ENCODE measurements around the gene MGAT3. TPM values are rescaled to one million over a fixed set of nuclear protein-coding genes. Genes with fewer than 3 reads are reported as not detected.

Gene MGAT3
- total RNA-seq, 1 donor from 2014 or later, result 12.8 TPM

DNA sequence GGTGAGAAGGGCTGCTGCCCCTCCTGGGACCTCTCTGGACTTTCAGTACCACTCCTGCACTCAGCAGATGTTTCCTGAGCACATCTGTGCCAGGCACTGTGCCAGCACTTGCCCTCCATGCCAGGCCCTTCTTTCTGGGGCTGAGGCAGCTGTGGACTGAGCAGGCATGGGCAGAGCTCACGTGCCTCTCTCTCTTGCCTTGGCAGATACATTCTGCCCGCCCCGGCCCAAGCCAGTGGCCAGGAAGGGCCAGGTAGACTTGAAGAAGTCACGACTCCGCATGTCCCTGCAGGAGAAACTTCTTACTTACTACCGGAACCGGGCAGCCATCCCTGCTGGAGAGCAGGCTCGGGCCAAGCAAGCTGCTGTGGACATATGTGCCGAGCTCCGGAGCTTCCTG lies 55.2 kb downstream of the MGAT3 start:
- Mint-ChIP-seq H3K27ac (ENCODE audit: unreplicated experiment) (no peak overlapping the region), H3K4me1 (ENCODE audit: low read depth, unreplicated experiment) (peaks cover 4% of the 10 kb centered on the region), H3K36me3 (ENCODE audit: unreplicated experiment) (peaks cover 5% of the 10 kb centered on the region), H3K27me3 (ENCODE audit: unreplicated experiment) (peaks cover 6% of the 10 kb centered on the region), H3K4me3 (ENCODE audit: unreplicated experiment) (no peak overlapping the region), H3K9me3 (ENCODE audit: unreplicated experiment) (no peaks in the 10 kb centered on the region)
- TF ChIP-seq, protein P1, sequence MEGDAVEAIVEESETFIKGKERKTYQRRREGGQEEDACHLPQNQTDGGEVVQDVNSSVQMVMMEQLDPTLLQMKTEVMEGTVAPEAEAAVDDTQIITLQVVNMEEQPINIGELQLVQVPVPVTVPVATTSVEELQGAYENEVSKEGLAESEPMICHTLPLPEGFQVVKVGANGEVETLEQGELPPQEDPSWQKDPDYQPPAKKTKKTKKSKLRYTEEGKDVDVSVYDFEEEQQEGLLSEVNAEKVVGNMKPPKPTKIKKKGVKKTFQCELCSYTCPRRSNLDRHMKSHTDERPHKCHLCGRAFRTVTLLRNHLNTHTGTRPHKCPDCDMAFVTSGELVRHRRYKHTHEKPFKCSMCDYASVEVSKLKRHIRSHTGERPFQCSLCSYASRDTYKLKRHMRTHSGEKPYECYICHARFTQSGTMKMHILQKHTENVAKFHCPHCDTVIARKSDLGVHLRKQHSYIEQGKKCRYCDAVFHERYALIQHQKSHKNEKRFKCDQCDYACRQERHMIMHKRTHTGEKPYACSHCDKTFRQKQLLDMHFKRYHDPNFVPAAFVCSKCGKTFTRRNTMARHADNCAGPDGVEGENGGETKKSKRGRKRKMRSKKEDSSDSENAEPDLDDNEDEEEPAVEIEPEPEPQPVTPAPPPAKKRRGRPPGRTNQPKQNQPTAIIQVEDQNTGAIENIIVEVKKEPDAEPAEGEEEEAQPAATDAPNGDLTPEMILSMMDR (IDR thresholded peaks at IDR 0.05; ENCODE audit: partially characterized antibody, unreplicated experiment), result no peak
- DNase-seq, result no peak

DNA sequence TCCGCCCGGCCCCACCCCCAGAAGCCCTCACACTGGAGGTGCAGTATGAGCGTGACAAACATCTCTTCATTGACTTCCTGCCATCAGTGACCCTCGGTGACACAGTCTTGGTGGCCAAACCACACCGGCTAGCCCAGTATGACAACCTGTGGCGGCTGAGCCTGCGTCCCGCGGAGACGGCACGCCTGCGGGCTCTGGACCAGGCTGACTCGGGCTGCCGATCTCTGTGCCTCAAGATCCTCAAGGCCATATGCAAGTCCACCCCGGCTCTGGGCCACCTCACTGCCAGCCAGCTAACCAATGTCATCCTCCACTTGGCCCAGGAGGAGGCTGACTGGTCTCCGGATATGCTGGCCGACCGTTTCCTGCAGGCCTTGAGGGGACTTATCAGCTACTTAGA lies 57.0 kb downstream of the MGAT3 start:
- Mint-ChIP-seq H3K36me3 (ENCODE audit: unreplicated experiment) (peaks cover 5% of the 10 kb centered on the region), H3K27ac (ENCODE audit: unreplicated experiment) (no peak overlapping the region), H3K4me1 (ENCODE audit: low read depth, unreplicated experiment) (peaks cover 6% of the 10 kb centered on the region), H3K27me3 (ENCODE audit: unreplicated experiment) (peaks cover 4% of the 10 kb centered on the region), H3K9me3 (ENCODE audit: unreplicated experiment) (no peaks in the 10 kb centered on the region), H3K4me3 (ENCODE audit: unreplicated experiment) (no peak overlapping the region)
- DNase-seq, result no peak
- TF ChIP-seq, protein P1 (IDR thresholded peaks at IDR 0.05; ENCODE audit: partially characterized antibody, unreplicated experiment), result no peak

DNA sequence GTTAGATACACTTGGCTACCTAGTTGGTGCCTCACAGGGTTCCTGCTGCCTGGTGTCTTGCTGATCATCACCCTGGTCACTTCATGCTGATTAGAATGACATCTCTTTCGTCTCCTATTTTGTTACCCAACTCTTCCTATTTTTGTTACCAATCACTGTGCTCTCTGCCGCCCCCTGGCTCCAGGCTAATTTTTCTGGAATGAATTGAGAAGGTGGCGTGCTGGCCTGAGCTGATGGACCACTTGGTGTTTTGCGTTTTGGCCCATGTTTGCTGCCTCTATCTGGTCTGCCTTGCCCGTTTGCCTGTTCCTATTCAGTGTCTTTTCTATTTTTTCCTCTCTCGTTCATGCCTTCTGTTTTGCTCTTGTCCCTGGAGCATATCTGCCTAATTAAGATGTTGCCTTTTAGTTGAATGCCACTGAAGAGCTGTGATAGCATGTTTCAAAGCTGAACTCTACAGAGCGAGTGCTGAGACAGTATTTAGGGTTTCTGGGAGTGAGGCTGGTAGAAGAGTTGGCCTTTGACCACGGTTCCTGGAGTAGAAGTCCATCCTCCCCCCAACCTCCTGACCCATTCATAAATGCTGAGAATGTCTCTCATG lies 57.7 kb downstream of the MGAT3 start:
- H3K27me3 Mint-ChIP-seq (ENCODE audit: unreplicated experiment), result peaks cover 6% of the 10 kb centered on the region
- no peak overlapping the region for H3K27ac Mint-ChIP-seq (ENCODE audit: unreplicated experiment)
- H3K4me1 Mint-ChIP-seq (ENCODE audit: low read depth, unreplicated experiment), result peaks cover 9% of the 10 kb centered on the region
- TF ChIP-seq, protein P1 (IDR thresholded peaks at IDR 0.05; ENCODE audit: partially characterized antibody, unreplicated experiment), result peak; percentile 79
- peaks cover 5% of the 10 kb centered on the region for H3K36me3 Mint-ChIP-seq (ENCODE audit: unreplicated experiment)
- DNase-seq, result peak; percentile 85
- peak overlapping the region; percentile 6 for H3K4me3 Mint-ChIP-seq (ENCODE audit: unreplicated experiment)
- no peaks in the 10 kb centered on the region for H3K9me3 Mint-ChIP-seq (ENCODE audit: unreplicated experiment)

DNA sequence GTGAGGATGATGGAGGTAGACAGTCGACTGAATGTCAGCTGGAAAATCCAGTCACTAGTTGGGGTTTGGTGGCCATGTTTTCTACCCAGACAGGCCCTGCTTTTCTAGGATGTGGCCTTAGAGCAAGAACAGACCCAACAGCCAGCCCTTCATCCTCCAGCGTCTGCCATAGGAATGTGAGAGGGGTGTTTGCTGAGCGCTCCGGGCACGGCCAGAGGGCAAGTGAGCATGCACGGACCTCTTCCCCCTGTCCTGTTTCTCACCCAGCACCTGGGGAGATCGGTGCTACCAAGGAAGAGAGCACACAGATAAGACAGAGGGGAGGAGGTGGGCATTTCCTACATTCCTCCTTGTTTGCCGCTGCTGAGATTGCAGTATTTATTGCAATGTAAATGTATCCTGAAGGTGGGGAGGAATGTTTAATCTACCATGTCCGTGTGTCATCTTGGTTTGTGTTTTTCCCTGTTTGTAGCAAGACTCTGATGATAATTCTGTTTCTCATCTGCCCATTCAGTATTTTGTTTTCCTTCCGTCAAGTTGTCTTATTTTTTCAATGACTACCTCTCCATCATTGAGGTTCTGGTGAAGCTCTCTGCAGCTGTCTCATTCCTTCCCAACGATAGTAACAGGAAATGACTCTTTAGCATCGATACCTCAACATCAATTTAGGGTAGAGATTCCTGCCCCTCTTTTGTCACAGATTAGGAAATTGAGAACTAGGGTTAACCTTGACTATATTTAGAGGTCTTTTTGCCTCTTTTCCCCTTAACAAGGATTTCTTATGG lies 58.6 kb downstream of the MGAT3 start:
- Mint-ChIP-seq H3K27ac (ENCODE audit: unreplicated experiment) (peak overlapping the region; percentile 6), H3K36me3 (ENCODE audit: unreplicated experiment) (peaks cover 5% of the 10 kb centered on the region), H3K4me3 (ENCODE audit: unreplicated experiment) (peak overlapping the region; percentile 18), H3K9me3 (ENCODE audit: unreplicated experiment) (peaks cover 3% of the 10 kb centered on the region), H3K27me3 (ENCODE audit: unreplicated experiment) (peaks cover 8% of the 10 kb centered on the region), H3K4me1 (ENCODE audit: low read depth, unreplicated experiment) (peaks cover 9% of the 10 kb centered on the region)
- TF ChIP-seq, protein P1 (IDR thresholded peaks at IDR 0.05; ENCODE audit: partially characterized antibody, unreplicated experiment), result no peak
- no peak for DNase-seq

DNA sequence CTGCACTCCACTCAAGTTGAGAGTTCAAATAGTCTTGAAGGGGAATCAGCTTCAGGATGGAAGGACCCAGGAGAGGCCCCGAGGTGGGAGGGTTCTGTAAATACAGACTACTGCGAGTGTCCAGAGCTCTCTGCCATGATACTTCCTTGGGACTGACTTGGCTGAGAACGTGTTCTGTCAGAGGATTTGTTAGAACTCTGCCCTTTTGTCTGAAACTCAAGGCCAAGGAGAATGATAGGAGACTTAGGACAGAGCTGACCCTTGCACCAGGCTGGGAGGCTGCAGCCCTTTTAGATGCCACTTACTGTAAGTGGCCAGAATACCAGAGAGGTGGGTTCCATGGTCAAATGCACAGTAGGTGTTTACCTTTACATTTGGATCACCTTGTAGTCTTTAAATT lies 60.7 kb downstream of the MGAT3 start:
- H3K27me3 Mint-ChIP-seq (ENCODE audit: unreplicated experiment), result peaks cover 13% of the 10 kb centered on the region
- peaks cover 14% of the 10 kb centered on the region for H3K36me3 Mint-ChIP-seq (ENCODE audit: unreplicated experiment)
- no peak overlapping the region for H3K4me3 Mint-ChIP-seq (ENCODE audit: unreplicated experiment)
- no peak for DNase-seq
- no peak overlapping the region for H3K27ac Mint-ChIP-seq (ENCODE audit: unreplicated experiment)
- TF ChIP-seq, protein P1 (IDR thresholded peaks at IDR 0.05; ENCODE audit: partially characterized antibody, unreplicated experiment), result no peak
- peaks cover 17% of the 10 kb centered on the region for H3K4me1 Mint-ChIP-seq (ENCODE audit: low read depth, unreplicated experiment)
- peaks cover 9% of the 10 kb centered on the region for H3K9me3 Mint-ChIP-seq (ENCODE audit: unreplicated experiment)

Data from glutamatergic neuron (in vitro differentiated cells).